ENCODE results near the gene PCBP3.
"Not testable (repeated sequence)": the region's sequence is repeated elsewhere in the genome, so short reads cannot be mapped to it uniquely, and the experiment has no call there.

The PCBP3 gene

GRCh38 chr21:45893740-45894449 is 250.4 kb downstream of the PCBP3 start:
- no peak for DNase-seq (ENCODE audit: low spot score)

GRCh38 chr21:45894450-45894825 is 250.9 kb downstream of the PCBP3 start:
- no peak for DNase-seq (ENCODE audit: low spot score)

- no peak for DNase-seq (ENCODE audit: low spot score)
Measured at GRCh38 chr21:45894906-45895777, 251.6 kb downstream of the PCBP3 start.

- DNase-seq (ENCODE audit: low spot score) = no peak
Measured at GRCh38 chr21:45895778-45896370, 252.3 kb downstream of the PCBP3 start.

- DNase-seq (ENCODE audit: low spot score) = not testable (repeated sequence)
Measured at GRCh38 chr21:45896431-45896830, 252.9 kb downstream of the PCBP3 start.

GRCh38 chr21:45897191-45898027 is 253.9 kb downstream of the PCBP3 start:
- no peak for DNase-seq (ENCODE audit: low spot score)

- no peak for DNase-seq (ENCODE audit: low spot score)
Measured at GRCh38 chr21:45898028-45898350, 254.5 kb downstream of the PCBP3 start.

GRCh38 chr21:45898781-45899180 is 255.3 kb downstream of the PCBP3 start:
- no peak for DNase-seq (ENCODE audit: low spot score)

- no peak for DNase-seq (ENCODE audit: low spot score)
Measured at GRCh38 chr21:45899317-45900033, 255.9 kb downstream of the PCBP3 start.

- no peak for DNase-seq (ENCODE audit: low spot score)
Measured at GRCh38 chr21:45900034-45900868, 256.7 kb downstream of the PCBP3 start.

- no peak for DNase-seq (ENCODE audit: low spot score)
Measured at GRCh38 chr21:45901061-45901690, 257.7 kb downstream of the PCBP3 start.

- no peak for DNase-seq (ENCODE audit: low spot score)
Measured at GRCh38 chr21:45902292-45902995, 258.9 kb downstream of the PCBP3 start.

- DNase-seq (ENCODE audit: low spot score) = no peak
Measured at GRCh38 chr21:45905196-45905595, 261.7 kb downstream of the PCBP3 start.

GRCh38 chr21:45906196-45906805 is 262.8 kb downstream of the PCBP3 start:
- DNase-seq (ENCODE audit: low spot score) = no peak

GRCh38 chr21:45906859-45907258 is 263.3 kb downstream of the PCBP3 start:
- no peak for DNase-seq (ENCODE audit: low spot score)

GRCh38 chr21:45908536-45909237 is 265.2 kb downstream of the PCBP3 start:
- DNase-seq (ENCODE audit: low spot score) = no peak

- no peak for DNase-seq (ENCODE audit: low spot score)
Measured at GRCh38 chr21:45909238-45909988, 265.9 kb downstream of the PCBP3 start.

GRCh38 chr21:45910155-45910547 is 266.6 kb downstream of the PCBP3 start:
- no peak for DNase-seq (ENCODE audit: low spot score)

Data from germinal center (tissue), 1 donor.